ENCODE measurements around the gene SNTB2. TPM values are rescaled to one million over a fixed set of nuclear protein-coding genes. Genes with fewer than 3 reads are reported as not detected.
A peak's percentile ranks its signal among the peaks of the same experiment; 100 is the strongest.

Gene SNTB2
- total RNA-seq, 4 donors from 2014 or later, result 58.0 to 99.5 (median 96.7) TPM

GRCh38 chr16:69239851-69240250, 52.9 kb downstream of the SNTB2 start:
- Histone ChIP-seq H3K27me3 (no peaks in the 10 kb centered on the region), H3K36me3 (no peaks in the 10 kb centered on the region), H3K9me3 (no peaks in the 10 kb centered on the region), H3K27ac (no peak overlapping the region), H3K4me1 (peaks cover 41 to 61% of the 10 kb centered on the region in 2 donors), H3K4me3 (replicated peaks in 1 of 3) (no peak overlapping the region)
- intact Hi-C loops (cut with DNase I), result no loop called here
- no peak for DNase-seq
- TF ChIP-seq CTCF (IDR thresholded peaks at IDR 0.05) (no peak), POLR2A (IDR thresholded peaks at IDR 0.05) (no peak)
- WGBS, 2 donors, result 69 to 72% methylated on average over 1 of the region's 1 CpG

- H3K9me3 ChIP-seq, result no peaks in the 10 kb centered on the region
- H3K4me1 ChIP-seq, result peaks cover 45 to 63% of the 10 kb centered on the region in 2 donors
- H3K27ac ChIP-seq, result no peak overlapping the region
- H3K4me3 ChIP-seq (replicated peaks in 1 of 3), result no peak overlapping the region
- WGBS, 2 donors, result 72 to 77% methylated on average over 2 of the region's 2 CpGs
- DNase-seq, result no peak
- intact Hi-C loops (cut with DNase I), result no loop called here
- no peaks in the 10 kb centered on the region for H3K27me3 ChIP-seq
- H3K36me3 ChIP-seq, result no peaks in the 10 kb centered on the region
- TF ChIP-seq CTCF (IDR thresholded peaks at IDR 0.05) (no peak), POLR2A (IDR thresholded peaks at IDR 0.05) (no peak)
Observed at GRCh38 chr16:69240331-69240730, 53.4 kb downstream of the SNTB2 start.

DNA sequence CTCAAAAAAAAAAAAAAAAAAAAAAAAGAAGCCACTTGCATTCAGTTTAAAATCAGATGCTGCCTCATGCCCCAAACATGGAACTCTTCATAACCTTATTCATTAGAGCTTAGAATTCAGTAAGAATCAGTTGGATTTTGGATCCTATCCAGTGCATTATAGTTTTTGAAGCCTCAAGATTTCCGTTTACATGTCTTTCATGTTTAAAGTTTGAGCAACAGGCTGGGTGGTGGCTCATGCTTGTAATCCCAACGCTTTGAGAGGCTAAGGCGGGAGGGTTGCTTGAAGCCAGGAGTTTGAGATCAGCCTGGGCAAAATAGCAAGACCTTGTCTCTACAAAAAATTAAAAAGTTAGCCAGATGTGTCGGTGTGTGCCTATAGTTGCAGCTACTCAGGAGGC, 55.0 kb downstream of the SNTB2 start:
- intact Hi-C loops (cut with DNase I), result no loop called here
- H3K9me3 ChIP-seq, result no peaks in the 10 kb centered on the region

DNA sequence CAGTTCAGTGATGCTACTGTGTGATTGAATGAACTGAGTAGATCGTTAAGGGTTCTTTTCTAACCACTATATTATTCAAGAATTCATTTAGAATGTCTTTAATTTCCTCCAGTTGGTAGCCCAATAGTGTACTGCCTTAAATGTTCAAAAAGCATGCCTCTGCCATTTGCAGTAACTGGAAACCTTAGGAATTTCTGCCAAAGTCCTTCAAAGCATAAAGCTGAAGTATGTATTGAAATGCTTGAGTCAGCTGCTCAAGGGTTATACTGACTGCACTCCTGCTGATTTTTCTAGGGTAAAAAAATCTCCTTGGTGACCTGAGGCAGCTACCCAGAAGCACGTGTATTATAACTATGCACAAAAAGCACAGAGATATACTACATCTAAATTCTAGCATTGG, 56.5 kb downstream of the SNTB2 start:
- intact Hi-C loops (cut with DNase I), result no loop called here
- peak overlapping the region in 2 of 3 donors; percentile 51 to 55 for H3K27ac ChIP-seq
- 45 to 49% methylated on average over 2 of the region's 2 CpGs for WGBS, 2 donors
- no peaks in the 10 kb centered on the region for H3K27me3 ChIP-seq
- H3K9me3 ChIP-seq, result no peaks in the 10 kb centered on the region
- peaks cover 29 to 34% of the 10 kb centered on the region in 2 donors for H3K4me1 ChIP-seq
- no peak for DNase-seq
- H3K36me3 ChIP-seq, result peaks cover 5 to 9% of the 10 kb centered on the region in 2 donors
- no peak for TF ChIP-seq POLR2A (IDR thresholded peaks at IDR 0.05)
- no peak for TF ChIP-seq CTCF (IDR thresholded peaks at IDR 0.05)
- no peak overlapping the region for H3K4me3 ChIP-seq (replicated peaks in 1 of 3)

More for the DNA sequence above, 55.0 kb downstream of the SNTB2 start:
- WGBS, 2 donors, result 88 to 90% methylated on average over 4 of the region's 4 CpGs
- Histone ChIP-seq H3K4me3 (replicated peaks in 1 of 3) (no peak overlapping the region), H3K27ac (no peak overlapping the region), H3K36me3 (peaks cover 5% of the 10 kb centered on the region in 2 donors), H3K27me3 (no peaks in the 10 kb centered on the region), H3K4me1 (peaks cover 38 to 48% of the 10 kb centered on the region in 2 donors)
- TF ChIP-seq CTCF (IDR thresholded peaks at IDR 0.05) (no peak), POLR2A (IDR thresholded peaks at IDR 0.05) (no peak)
- DNase-seq, result no peak

DNA sequence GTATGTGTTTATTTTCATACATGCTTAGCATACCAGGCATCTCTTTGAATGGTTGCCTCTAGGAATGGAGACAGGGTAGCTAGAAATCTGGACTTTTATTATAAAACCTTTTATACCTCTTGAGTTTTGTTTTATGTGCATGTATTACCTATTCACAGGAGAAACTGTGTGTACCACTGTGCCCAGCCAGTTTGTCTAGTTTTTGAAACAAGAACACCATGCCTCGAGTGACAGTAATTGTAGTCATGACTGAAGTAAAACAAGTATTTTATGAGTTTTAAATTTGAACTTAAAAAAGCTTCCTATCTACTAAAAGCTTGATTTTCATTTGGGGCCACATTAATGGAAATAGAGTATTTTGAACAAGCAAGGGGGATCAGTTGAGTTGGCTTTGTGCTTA, 57.4 kb downstream of the SNTB2 start:
- no peaks in the 10 kb centered on the region for H3K27me3 ChIP-seq
- H3K9me3 ChIP-seq, result no peaks in the 10 kb centered on the region
- intact Hi-C loops (cut with DNase I), result no loop called here
- 31 to 48% methylated on average over 1 of the region's 1 CpG for WGBS, 2 donors
- no peak overlapping the region for H3K4me3 ChIP-seq (replicated peaks in 1 of 3)
- peak; percentile 30 to 36 for DNase-seq
- H3K27ac ChIP-seq, result peak overlapping the region; percentile 0 to 73 (median 51)
- peaks cover 5 to 9% of the 10 kb centered on the region in 2 donors for H3K36me3 ChIP-seq
- TF ChIP-seq POLR2A (IDR thresholded peaks at IDR 0.05) (no peak), CTCF (IDR thresholded peaks at IDR 0.05) (no peak)
- H3K4me1 ChIP-seq, result peaks cover 27 to 29% of the 10 kb centered on the region in 2 donors
